Limb (tissue), 2 donors: ENCODE measurements around the gene RHOG.
"Not testable (repeated sequence)": the region's sequence is repeated elsewhere in the genome, so short reads cannot be mapped to it uniquely, and the experiment has no call there.

Experiments
- DNase-seq, 2 donors: peaks; one replicate each; pipeline ENCODE4 v3.0.0-alpha.2; 2016; ENCODE audit errors: extremely low spot score in 2 of 2

RHOG gene

DNA sequence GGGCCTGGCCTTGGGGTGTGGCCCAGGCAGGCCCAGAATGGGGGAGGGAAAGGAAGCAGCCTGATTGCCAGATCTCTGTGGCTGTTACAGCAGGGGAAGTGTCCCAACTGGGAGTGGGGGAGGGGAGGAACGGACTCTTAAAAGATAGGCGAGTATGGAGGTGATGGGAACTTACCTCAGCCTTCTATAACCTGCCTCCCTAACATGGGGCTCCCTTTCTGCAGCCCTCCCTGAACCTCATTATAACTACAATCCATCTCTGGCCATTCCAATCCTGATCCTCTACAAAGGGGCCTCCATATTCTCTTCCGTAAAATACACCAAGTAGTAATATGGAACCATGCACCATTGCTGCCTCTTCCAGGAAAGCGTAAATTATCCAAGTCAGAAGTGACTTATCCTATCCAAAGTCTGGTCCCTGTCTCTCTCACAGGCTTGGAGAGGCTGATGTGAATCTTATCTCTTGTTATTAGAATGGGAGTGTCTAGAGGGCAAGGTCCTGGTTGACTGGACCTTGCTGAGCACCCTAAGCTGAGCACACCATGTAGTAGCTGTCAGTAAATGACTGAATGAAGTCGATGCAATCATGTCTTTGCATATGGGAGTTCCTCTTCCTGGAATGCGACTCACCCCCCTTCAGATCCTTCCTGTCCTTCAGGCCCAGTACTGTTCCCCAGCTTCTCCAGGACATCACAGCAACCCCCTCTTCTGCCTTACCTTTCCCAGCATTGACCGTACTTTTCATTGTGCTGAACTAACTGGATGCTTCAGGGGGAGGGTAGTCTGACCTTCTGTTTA lies 5.9 kb downstream of the RHOG start:
- no peak for DNase-seq

DNA sequence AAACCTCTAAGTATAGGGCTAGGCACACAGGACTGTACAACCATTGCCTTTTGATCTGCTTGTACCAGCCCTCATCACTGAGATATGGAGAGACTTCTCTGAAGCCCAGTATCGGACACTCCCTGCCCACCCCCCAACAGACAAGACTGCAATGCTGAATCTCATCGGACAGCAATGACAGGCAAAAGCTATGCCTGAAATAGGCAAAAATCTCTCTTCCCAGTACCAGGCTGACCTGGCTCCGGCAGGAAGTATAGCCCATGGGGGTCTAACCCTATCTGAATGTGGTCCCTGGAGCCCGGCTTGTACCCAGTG lies 6.5 kb downstream of the RHOG start:
- DNase-seq, result no peak

GRCh38 chr11:3833449-3833848 lies 7.3 kb downstream of the RHOG start:
- DNase-seq, result no peak

- no peak for DNase-seq
Measured at GRCh38 chr11:3832816-3833215, 7.9 kb downstream of the RHOG start.

GRCh38 chr11:3831378-3832239 lies 9.2 kb downstream of the RHOG start:
- no peak for DNase-seq

GRCh38 chr11:3830730-3831129 lies 10.0 kb downstream of the RHOG start:
- no peak for DNase-seq

GRCh38 chr11:3830088-3830487 lies 10.7 kb downstream of the RHOG start:
- DNase-seq, result no peak

DNA sequence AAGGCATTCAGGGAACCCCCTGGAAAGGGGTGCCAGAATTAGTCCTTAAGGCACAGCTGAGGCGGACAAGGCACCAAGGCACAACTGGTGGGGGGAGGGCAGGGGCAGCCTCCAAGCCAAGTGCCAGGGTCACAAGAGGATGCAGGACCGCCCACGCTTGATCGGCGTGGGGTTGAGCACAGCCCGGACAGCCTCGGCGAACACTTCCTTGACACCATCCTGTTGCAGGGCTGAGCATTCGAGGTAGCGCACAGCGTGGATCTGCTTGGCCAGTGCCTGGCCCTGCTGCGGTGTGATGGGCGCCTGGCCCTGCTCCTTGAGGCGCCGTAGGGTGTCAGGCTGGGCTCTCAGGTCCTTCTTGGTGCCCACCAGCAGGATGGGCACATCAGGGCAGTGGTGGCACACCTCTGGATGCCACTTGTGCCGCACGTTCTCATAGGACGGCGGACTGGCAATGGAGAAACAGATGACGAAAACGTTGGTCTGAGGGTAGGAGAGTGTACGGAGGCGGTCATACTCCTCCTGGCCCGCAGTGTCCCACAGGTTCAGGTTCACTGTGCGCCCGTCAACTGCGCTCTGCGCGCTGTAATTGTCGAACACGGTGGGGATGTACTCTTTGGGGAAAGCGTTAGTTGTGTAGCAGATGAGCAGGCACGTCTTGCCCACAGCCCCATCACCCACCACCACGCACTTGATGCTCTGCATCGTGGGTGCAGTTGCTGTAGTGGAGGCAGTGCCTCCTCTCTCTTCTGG lies 13.1 kb downstream of the RHOG start:
- DNase-seq, result no peak

DNA sequence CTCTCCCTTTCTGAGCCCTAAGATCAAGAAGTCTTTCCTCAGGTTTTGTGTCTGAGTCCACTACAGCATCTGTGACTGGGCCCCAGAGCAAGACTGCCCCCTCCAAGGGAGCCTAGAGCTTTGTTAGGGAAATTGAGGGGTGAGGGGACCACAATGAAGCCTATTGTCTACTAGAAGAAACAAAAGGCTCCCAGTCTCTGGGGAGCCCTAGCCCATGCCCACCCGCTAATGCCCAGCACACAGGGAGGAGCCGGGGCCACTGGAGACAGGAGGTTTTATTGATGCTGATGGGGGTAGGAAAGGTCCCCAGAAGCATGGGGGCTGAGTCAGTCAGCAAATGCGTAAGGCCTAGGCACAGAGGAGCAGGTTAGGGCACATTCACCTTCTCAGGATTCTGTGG lies 14.0 kb downstream of the RHOG start:
- DNase-seq, result no peak

GRCh38 chr11:3825473-3826154 lies 15.1 kb downstream of the RHOG start:
- DNase-seq, result no peak

GRCh38 chr11:3824714-3825472 lies 15.9 kb downstream of the RHOG start:
- DNase-seq, result no peak

- DNase-seq, result no peak
Measured at GRCh38 chr11:3823762-3824506, 16.8 kb downstream of the RHOG start.

DNA sequence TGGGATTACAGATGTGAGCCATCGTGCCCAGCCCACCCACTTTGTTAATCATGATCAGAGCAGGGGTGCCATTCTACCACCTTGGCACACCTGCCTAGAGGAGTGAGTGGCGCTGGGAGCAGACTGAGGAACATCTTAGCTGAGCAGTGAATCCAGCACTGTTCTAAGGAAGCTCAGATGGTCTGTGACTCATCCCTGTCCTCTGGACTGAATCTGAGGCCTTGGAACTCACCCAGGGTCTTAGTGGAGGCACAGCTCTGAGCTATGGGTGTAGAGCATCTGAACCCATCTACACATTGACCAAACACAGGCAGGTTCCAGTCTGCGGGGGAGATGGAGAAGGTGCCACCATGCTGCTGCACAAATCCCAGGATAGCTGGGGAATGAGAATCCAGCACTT lies 17.5 kb downstream of the RHOG start:
- DNase-seq, result no peak

DNA sequence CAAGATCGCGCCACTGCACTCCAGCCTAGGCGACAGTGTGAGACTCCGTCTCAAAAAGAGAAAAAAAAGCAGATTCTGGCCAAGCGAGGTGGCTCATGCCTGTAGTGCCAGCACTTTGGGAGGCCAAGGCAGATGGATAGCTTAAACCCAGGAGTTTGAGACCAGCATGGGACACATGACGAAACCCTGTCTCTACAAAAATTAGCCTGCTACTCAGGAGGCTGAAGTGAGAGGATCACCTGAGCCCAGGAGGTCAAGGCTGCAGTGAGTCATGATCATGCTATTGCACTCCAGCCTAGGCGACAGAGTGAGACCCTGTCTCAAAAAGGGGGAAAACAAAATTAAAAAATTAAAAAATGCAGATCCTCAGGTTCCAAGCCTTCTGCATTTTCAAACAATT lies 18.4 kb downstream of the RHOG start:
- DNase-seq, result no peak

DNA sequence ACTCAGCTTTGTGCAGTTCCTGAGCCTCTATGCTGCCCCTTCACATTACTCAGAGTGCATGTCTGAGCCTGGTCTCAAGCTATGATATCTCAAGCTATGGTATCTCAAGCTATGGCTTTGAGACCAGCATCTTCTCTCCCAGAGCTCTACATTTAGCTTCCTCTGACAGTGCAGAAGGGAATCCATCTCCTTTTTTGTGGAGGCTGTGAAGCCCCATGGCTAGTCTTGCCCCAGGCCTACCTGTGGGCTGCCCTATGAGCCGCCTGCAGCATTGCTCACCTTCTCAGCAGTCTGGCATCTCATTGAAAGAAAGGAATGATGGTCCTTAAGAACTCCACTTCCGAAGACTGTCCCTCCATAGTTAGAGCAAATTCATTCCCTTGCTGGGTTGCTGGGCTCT lies 19.8 kb downstream of the RHOG start:
- DNase-seq, result no peak

DNA sequence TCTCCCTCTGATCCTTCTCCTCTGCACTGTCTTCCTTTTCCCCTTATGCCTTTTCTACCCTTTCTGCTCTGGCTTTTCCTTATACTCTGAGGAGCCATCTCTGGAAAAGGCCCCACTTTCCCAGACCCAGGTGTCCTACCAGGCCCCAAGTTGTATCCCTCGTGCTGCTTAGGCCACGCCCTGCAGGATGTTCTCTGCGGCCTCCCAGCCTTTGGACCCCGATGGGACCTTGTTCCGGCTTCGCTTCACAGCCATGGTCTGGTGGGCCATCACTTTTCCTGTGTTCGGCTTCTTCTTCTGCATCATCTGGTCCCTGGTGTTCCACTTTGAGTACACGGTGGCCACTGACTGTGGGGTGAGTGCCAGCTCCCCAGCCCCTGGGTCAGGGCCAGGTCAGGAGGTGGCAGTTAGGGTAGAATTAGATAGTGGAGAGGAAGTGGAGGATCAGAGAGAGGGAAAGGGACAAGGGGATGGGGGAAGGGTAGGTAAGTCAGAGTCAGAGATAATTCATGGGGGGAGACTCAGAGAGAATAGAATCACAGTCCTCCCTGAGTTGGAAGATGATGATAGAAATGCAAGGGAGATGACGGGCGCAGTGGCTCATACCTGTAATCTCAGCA lies 23.5 kb downstream of the RHOG start:
- no peak for DNase-seq

DNA sequence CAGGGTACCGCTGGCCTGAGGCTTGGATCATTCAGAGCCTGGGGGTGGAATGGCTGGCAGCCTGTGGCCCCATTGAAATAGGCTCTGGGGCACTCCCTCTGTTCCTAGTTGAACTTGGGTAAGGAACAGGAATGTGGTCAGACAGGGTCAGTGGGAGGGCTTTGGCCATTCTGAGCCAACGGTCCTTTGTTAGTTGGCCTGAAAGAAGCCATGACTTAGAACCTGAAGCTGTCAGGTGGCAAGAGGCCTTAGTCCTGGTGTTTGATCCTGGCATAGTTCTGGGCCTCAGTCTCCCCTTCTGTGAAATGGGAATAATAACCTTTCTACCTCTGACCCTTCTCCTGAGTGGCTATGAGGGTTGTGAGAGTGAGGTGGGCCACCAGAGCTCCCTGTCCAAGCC lies 24.1 kb downstream of the RHOG start:
- DNase-seq, result no peak

GRCh38 chr11:3815845-3816244 lies 24.9 kb downstream of the RHOG start:
- no peak for DNase-seq

- DNase-seq, result not testable (repeated sequence)
Measured at GRCh38 chr11:3814832-3815231, 25.9 kb downstream of the RHOG start.

DNA sequence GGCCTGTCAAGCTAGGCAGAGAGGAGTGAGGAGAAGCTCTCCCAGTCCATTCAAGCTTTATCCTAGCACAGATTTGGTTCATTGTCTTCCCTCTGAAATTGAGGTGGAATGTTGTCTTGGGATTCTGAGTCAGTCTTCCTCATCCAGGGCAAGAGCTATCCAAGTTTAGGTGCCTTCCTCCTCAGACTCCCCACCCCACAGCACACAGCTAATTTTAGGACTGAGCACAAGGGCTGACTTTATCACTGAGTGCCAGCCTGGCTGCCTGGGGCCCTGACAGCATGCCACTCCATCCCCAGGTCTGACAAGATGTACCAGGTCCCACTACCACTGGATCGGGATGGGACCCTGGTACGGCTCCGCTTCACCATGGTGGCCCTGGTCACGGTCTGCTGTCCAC lies 29.8 kb downstream of the RHOG start:
- DNase-seq, result no peak
